Measurements from ENCODE around the gene OR13C9.
"Not testable (repeated sequence)": the region's sequence is repeated elsewhere in the genome, so short reads cannot be mapped to it uniquely, and the experiment has no call there.

OR13C9 gene

GRCh38 chr9:104618104-104618503, at the start of gene OR13C9:
TSS of gene OR13C9 (minus strand) at chr9:104618204. CDS start at chr9:104618204, 0 bp downstream.
- no peak for DNase-seq

- no peak for DNase-seq
Observed at GRCh38 chr9:104658496-104659195, 40.6 kb upstream of the OR13C9 start.

GRCh38 chr9:104635456-104635855, 17.5 kb upstream of the OR13C9 start:
- no peak for DNase-seq

- DNase-seq: no peak
Observed at GRCh38 chr9:104633976-104634520, 16.0 kb upstream of the OR13C9 start.

GRCh38 chr9:104625964-104626363, 8.0 kb upstream of the OR13C9 start:
- DNase-seq: not testable (repeated sequence)

GRCh38 chr9:104617418-104617817, 586 bp downstream of the OR13C9 start:
- no peak for DNase-seq

- no peak for DNase-seq
Observed at GRCh38 chr9:104611213-104611612, 6.8 kb downstream of the OR13C9 start.

GRCh38 chr9:104608336-104608735, 9.7 kb downstream of the OR13C9 start:
- no peak for DNase-seq

GRCh38 chr9:104606152-104606551, 11.9 kb downstream of the OR13C9 start:
- no peak for DNase-seq

- DNase-seq: not testable (repeated sequence)
Observed at GRCh38 chr9:104605527-104605926, 12.5 kb downstream of the OR13C9 start, which contains the start of gene OR13C2. TSS of gene OR13C2 (minus strand) at chr9:104605627. CDS start at chr9:104605627, 0 bp downstream.

- no peak for DNase-seq
Observed at GRCh38 chr9:104604801-104605200, 13.2 kb downstream of the OR13C9 start.

- DNase-seq: not testable (repeated sequence)
Observed at GRCh38 chr9:104599313-104599712, 18.7 kb downstream of the OR13C9 start, which contains the start of gene OR13C5. TSS of gene OR13C5 (minus strand) at chr9:104599413. CDS start at chr9:104599413, 0 bp downstream.

GRCh38 chr9:104598749-104599148, 19.3 kb downstream of the OR13C9 start:
- DNase-seq: not testable (repeated sequence)

- DNase-seq: no peak
Observed at GRCh38 chr9:104589626-104590025, 28.4 kb downstream of the OR13C9 start.

- no peak for DNase-seq
Observed at GRCh38 chr9:104586496-104587180, 31.4 kb downstream of the OR13C9 start.

GRCh38 chr9:104580562-104580961, 37.4 kb downstream of the OR13C9 start:
- DNase-seq: no peak

- no peak for DNase-seq
Observed at GRCh38 chr9:104577263-104577662, 40.7 kb downstream of the OR13C9 start.

- no peak for DNase-seq
Observed at GRCh38 chr9:104575456-104575855, 42.5 kb downstream of the OR13C9 start.

GRCh38 chr9:104572612-104573011, 45.4 kb downstream of the OR13C9 start:
- DNase-seq: no peak

GRCh38 chr9:104568868-104569267, 49.1 kb downstream of the OR13C9 start, which contains the start of gene OR13C8:
TSS of gene OR13C8 (plus strand) at chr9:104569168. CDS start at chr9:104569168, 0 bp downstream.
- no peak for DNase-seq

Data from amniotic stem cell (primary cell).